Lung (tissue), 12 donors: Measurements from ENCODE around the gene MTERF4. TPM values are rescaled to one million over a fixed set of nuclear protein-coding genes. Genes with fewer than 3 reads are reported as not detected.

Experiments used
- ATAC-seq: fragments of 200-7000 bp; cut with Tn5 transposase; one replicate; pipeline ENCODE4 v1.9.1; 2020; ENCODE audit warnings: moderate number of reproducible peaks; ENCODE audit not compliant: insufficient read depth, low FRiP score
- DNase-seq, 3 donors: peaks; one replicate each; pipeline ENCODE4 v3.0.0-alpha.2; 2013 to 2017
- H3K27ac ChIP-seq, 2 donors: one replicate each; pipeline ENCODE4 v1.5.1; 2013; ENCODE audit warnings: mild to moderate bottlenecking in 2 of 2, moderate library complexity in 2 of 2, control low read depth in 1 of 2, inconsistent platforms in 1 of 2, low read depth in 1 of 2, low read length in 1 of 2
- H3K27me3 ChIP-seq, 3 donors: one replicate each; pipeline ENCODE4 v1.5.1; 2013; ENCODE audit warnings: low read length in 2 of 3; ENCODE audit not compliant: control insufficient read depth in 3 of 3, insufficient read depth in 3 of 3
- H3K36me3 ChIP-seq, 4 donors: one replicate each; pipeline ENCODE4 v1.5.1; 2013; ENCODE audit warnings: low read length in 4 of 4, mild to moderate bottlenecking in 1 of 4, moderate library complexity in 1 of 4; ENCODE audit not compliant: control insufficient read depth in 4 of 4, insufficient read depth in 4 of 4
- H3K4me1 ChIP-seq, 5 donors: one replicate each; pipeline ENCODE4 v1.5.1; 2013; ENCODE audit warnings: low read length in 5 of 5, mild to moderate bottlenecking in 2 of 5, moderate library complexity in 1 of 5; ENCODE audit not compliant: control insufficient read depth in 5 of 5, insufficient read depth in 5 of 5
- H3K4me3 ChIP-seq: one replicate; pipeline ENCODE4 v1.5.1; 2013; ENCODE audit warnings: mild to moderate bottlenecking, control low read depth, moderate library complexity
- H3K9ac ChIP-seq, 2 donors: one replicate each; pipeline ENCODE4 v1.5.1; 2013; ENCODE audit warnings: low read length in 2 of 2, control low read depth in 1 of 2; ENCODE audit not compliant: insufficient read depth in 1 of 2
- H3K9me3 ChIP-seq, 4 donors: one replicate each; pipeline ENCODE4 v1.5.1; 2013; ENCODE audit warnings: low read length in 3 of 4, mild to moderate bottlenecking in 1 of 4, moderate library complexity in 1 of 4; ENCODE audit not compliant: control insufficient read depth in 4 of 4, insufficient read depth in 3 of 4
- WGBS, 2 donors: extraction: QIAGEN DNeasy Blood & Tissue Kit; methylation state at CpG; one replicate each; pipeline ENCODE4 v1.1.7; 2013; 5-methylcytosine and 5-hydroxymethylcytosine counted together
- polyA plus RNA-seq, 2 donors: library from polyadenylated mRNA; stranded (reverse); fragments of 200-250 nt; gene quantifications; one replicate each; pipeline ENCODE4 v1.2.1, GENCODE V29; 2013
- total RNA-seq, 2 donors: library from RNA; depleted of rRNA in 1 of 2; stranded (reverse); fragments of >200 nt in 1 of 2; gene quantifications; one replicate each; pipeline ENCODE4 v1.2.1, GENCODE V29; 2014 to 2021
- TF ChIP-seq, protein P1 (sequence below): IDR thresholded peaks from 2 replicates; pipeline ENCODE4 v1.5.1; 2012; ENCODE audit warnings: mild to moderate bottlenecking; ENCODE audit errors: control extremely low read depth, extremely low read depth
- donor health status: control.
- donor health status: control.
- donor health status: Bipolar disorder and iron deficiency.
- donor health status: healthy.
- donor health status: DM: yes; HTN: yes; CAD: no.

The MTERF4 gene
- total and polyA plus RNA-seq, 4 donors: 23.5 to 50.1 (median 27.5) TPM

DNA sequence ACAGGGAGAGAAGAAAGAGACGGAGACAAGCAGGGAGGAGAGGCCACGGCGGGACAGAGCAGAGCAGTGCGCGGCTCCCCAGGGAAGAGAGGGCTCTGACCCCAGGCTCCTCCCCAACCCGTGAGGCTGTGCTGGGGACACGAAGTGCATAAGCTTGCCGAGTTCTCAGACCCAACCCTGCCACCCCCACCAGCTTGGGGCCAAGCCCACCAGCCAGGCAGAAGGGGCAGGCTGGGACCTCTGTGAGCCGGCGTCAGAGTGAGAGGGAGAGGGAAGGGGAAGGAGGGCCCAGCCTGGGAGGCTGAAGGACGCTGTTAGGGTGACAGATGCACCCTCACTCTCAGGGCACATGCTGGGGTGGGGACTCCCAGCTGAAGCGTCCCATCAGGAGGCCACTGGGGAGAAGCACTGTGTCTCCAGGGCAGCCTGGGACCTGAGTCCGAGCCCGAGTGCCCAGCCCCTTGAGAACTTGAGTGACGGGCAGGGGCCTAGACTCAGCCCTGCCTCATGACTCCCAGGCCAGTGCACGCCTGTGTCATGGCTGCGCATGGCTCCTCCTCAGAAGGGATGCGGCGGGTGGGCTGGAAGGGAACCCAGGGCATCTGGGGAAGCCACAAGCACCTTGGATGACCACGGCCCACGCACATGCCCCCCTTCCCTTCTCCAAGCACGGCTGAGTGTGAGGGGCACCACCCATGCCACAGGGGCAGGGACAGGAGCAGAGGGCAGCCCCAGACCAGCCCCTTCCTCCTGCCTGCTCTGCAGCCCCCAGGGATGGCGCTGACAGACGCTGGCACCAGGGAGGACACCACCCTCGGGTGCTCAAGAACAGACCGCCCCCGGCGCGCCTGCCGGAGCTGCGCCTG is 31.0 kb downstream of the MTERF4 start:
- WGBS, 2 donors: 89 to 91% methylated on average over 29 to 30 of the region's 31 CpGs
- no peak for DNase-seq

DNA sequence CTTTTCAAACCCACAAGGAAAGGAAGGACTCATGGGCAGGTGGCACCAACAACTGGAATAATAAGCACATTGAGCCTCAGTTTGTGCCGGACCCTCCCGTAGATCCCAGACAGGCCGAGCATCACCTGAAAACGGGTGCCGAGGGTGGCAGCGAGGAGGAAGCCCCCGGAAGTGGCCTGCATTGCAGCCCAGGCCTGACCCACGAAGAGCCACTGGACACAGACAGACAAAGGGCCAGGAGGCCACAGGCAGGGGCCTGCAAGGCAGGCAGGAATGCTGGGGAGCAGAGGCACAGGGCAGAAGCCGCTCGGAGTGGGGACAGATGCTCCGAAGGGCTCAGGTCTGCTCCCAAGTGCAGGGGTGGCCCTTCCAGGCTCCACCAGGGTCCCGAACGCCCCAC is 31.7 kb downstream of the MTERF4 start:
- Histone ChIP-seq H3K9me3 (no peaks in the 10 kb centered on the region), H3K9ac (no peak overlapping the region), H3K4me3 (no peak overlapping the region), H3K27me3 (no peaks in the 10 kb centered on the region), H3K27ac (no peak overlapping the region), H3K4me1 (no peaks in the 10 kb centered on the region), H3K36me3 (peaks cover 6 to 67% (median 47%) of the 10 kb centered on the region in 4 donors)
- no peak for ATAC-seq
- DNase-seq: no peak
- TF ChIP-seq, protein P1, sequence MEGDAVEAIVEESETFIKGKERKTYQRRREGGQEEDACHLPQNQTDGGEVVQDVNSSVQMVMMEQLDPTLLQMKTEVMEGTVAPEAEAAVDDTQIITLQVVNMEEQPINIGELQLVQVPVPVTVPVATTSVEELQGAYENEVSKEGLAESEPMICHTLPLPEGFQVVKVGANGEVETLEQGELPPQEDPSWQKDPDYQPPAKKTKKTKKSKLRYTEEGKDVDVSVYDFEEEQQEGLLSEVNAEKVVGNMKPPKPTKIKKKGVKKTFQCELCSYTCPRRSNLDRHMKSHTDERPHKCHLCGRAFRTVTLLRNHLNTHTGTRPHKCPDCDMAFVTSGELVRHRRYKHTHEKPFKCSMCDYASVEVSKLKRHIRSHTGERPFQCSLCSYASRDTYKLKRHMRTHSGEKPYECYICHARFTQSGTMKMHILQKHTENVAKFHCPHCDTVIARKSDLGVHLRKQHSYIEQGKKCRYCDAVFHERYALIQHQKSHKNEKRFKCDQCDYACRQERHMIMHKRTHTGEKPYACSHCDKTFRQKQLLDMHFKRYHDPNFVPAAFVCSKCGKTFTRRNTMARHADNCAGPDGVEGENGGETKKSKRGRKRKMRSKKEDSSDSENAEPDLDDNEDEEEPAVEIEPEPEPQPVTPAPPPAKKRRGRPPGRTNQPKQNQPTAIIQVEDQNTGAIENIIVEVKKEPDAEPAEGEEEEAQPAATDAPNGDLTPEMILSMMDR: no peak
- 95 to 97% methylated on average over 13 of the region's 13 CpGs for WGBS, 2 donors

More for the DNA sequence above, 31.0 kb downstream of the MTERF4 start:
- Histone ChIP-seq H3K9me3 (no peaks in the 10 kb centered on the region), H3K4me3 (no peak overlapping the region), H3K27ac (no peak overlapping the region), H3K27me3 (no peaks in the 10 kb centered on the region), H3K36me3 (peaks cover 6 to 64% (median 51%) of the 10 kb centered on the region in 4 donors), H3K4me1 (no peaks in the 10 kb centered on the region), H3K9ac (no peak overlapping the region)
- TF ChIP-seq, protein P1: no peak
- no peak for ATAC-seq

- Histone ChIP-seq H3K27ac (no peak overlapping the region), H3K9ac (no peak overlapping the region), H3K9me3 (no peaks in the 10 kb centered on the region), H3K4me1 (no peaks in the 10 kb centered on the region), H3K27me3 (no peaks in the 10 kb centered on the region), H3K4me3 (no peak overlapping the region), H3K36me3 (peaks cover 6 to 67% (median 46%) of the 10 kb centered on the region in 4 donors)
- ATAC-seq (no peak), DNase-seq (no peak)
- TF ChIP-seq, protein P1: no peak
- 81 to 84% methylated on average over 25 to 26 of the region's 26 CpGs for WGBS, 2 donors
Measured at GRCh38 chr2:241069821-241070281, 32.2 kb downstream of the MTERF4 start.
